AG04450 (cell line): ENCODE data around the gene TWIST1. TPM values are rescaled to one million over a fixed set of nuclear protein-coding genes. Genes with fewer than 3 reads are reported as not detected.

Source experiments
- CTCF ChIA-PET: fragments of 300-600, 350-600 bp; formaldehyde crosslinking; extraction: SDS; loops from one replicate; lab custom pipeline; 2022; ENCODE audit warnings: antibody characterized with exemption, inconsistent platforms; lab: Charles Lee
- POLR2A ChIA-PET: fragments of 350-600 bp; formaldehyde crosslinking; extraction: SDS; loops from one replicate; lab custom pipeline; 2021; ENCODE audit warnings: antibody characterized with exemption, inconsistent platforms; lab: Yijun Ruan, JAX
- DNase-seq: peaks from one replicate; pipeline ENCODE4 v3.0.0-alpha.2; 2011; ENCODE audit warnings: low read depth, low spot score
- H3K27ac ChIP-seq: one replicate; pipeline ENCODE4 v1.5.1; 2012; ENCODE audit warnings: low read depth, low read length, control low read depth
- H3K27me3 ChIP-seq: one replicate; pipeline ENCODE4 v1.6.0; 2012; ENCODE audit warnings: low read length; ENCODE audit not compliant: control insufficient read depth, insufficient read depth
- H3K4me3 ChIP-seq: 2 replicates; pipeline ENCODE4 v1.5.1; 2011; ENCODE audit warnings: mild to moderate bottlenecking, low read depth, low read length, control low read depth
- H3K9me3 ChIP-seq: 2 replicates; pipeline ENCODE4 v1.5.1; 2012; ENCODE audit warnings: low read length; ENCODE audit not compliant: control insufficient read depth, insufficient read depth
- polyA plus RNA-seq: library from polyadenylated mRNA; depleted of rRNA; stranded (reverse); fragments of >200 nt; gene quantifications from 2 replicates; pipeline ENCODE4 v1.2.3, GENCODE V29; 2011
- TF ChIP-seq, protein P1 (sequence below): IDR thresholded peaks from 2 replicates; pipeline ENCODE4 v1.5.1; 2011; ENCODE audit warnings: low read depth, low read length, control low read depth, inconsistent platforms

TWIST1 gene
- polyA plus RNA-seq, 1 experiment, result 19.4 TPM

DNA sequence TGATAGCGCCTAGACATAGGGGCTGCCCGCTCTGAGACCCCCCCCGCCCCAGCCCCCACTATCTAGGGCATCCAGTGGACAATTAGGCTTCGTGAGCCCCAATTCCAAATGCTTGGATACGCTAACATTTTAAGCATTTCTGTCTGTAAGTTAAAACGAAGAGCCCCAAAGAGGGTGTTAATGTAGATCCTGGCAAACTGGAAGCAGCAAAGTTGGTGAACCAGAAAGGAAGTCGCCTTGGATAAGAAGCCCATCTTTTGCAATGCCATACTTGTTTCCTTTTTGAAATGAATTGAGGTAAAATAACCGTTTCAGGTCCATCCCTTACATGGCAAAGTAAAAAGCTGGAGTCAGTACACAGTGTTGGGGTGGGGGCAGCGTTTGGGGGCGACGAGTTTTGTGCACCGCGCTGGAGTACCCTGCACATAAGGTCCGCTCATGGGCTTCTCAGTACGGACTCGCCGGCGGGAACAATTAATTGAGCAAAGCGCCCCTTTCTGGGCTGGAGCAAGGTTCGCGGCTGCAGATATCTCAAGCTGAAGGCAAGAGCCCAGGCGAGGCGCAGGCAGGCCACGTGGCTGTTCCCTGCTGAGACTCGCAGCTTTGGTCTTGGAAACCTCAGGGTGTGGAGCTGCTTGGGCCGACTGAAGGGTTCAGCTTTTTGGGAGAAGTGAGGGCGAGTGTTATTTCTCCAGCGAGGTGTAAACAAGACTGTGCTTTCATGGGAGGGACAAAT is 1.4 kb upstream of the TWIST1 start:
- CTCF ChIA-PET, result interaction anchor here (1.6 to 9.9 kb wide), 5 partner anchors 318 to 527 kb away, joined by 3 to 146 read pairs (median 75); no protein-coding TSS in a partner anchor
- TF ChIP-seq, protein P1, sequence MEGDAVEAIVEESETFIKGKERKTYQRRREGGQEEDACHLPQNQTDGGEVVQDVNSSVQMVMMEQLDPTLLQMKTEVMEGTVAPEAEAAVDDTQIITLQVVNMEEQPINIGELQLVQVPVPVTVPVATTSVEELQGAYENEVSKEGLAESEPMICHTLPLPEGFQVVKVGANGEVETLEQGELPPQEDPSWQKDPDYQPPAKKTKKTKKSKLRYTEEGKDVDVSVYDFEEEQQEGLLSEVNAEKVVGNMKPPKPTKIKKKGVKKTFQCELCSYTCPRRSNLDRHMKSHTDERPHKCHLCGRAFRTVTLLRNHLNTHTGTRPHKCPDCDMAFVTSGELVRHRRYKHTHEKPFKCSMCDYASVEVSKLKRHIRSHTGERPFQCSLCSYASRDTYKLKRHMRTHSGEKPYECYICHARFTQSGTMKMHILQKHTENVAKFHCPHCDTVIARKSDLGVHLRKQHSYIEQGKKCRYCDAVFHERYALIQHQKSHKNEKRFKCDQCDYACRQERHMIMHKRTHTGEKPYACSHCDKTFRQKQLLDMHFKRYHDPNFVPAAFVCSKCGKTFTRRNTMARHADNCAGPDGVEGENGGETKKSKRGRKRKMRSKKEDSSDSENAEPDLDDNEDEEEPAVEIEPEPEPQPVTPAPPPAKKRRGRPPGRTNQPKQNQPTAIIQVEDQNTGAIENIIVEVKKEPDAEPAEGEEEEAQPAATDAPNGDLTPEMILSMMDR, result no peak

GRCh38 chr7:19117870-19118608 is 603 bp upstream of the TWIST1 start:
- Histone ChIP-seq H3K4me3 (peak overlapping the region; percentile 94), H3K9me3 (peaks cover 4% of the 10 kb centered on the region; the same call in 1 of the 2 replicates), H3K27ac (peak overlapping the region; percentile 54), H3K27me3 (no peaks in the 10 kb centered on the region)
- TF ChIP-seq, protein P1, result peak; percentile 44
- DNase-seq, result no peak
- CTCF ChIA-PET, result interaction anchor here (0.6 to 9.9 kb wide), 5 partner anchors 324 to 588 kb away, joined by 3 to 146 read pairs (median 75); no protein-coding TSS in a partner anchor
- POLR2A ChIA-PET, result interaction anchor here (1.0 to 1.8 kb wide), 3 partner anchors 11 to 259 kb away, joined by 3 to 6 read pairs (median 4); no protein-coding TSS in a partner anchor

More for the DNA sequence above, 1.4 kb upstream of the TWIST1 start:
- no peak for DNase-seq
- POLR2A ChIA-PET, result interaction anchor here (1.8 kb wide), 1 partner anchor 12 kb away, joined by 6 read pairs; no protein-coding TSS in a partner anchor
- Histone ChIP-seq H3K4me3 (peak overlapping the region; percentile 94), H3K27ac (peak overlapping the region; percentile 54), H3K27me3 (no peaks in the 10 kb centered on the region), H3K9me3 (peaks cover 4% of the 10 kb centered on the region; the same call in 1 of the 2 replicates)

- Histone ChIP-seq H3K4me3 (peak overlapping the region; percentile 94), H3K27me3 (no peaks in the 10 kb centered on the region), H3K27ac (peak overlapping the region; percentile 53), H3K9me3 (peaks cover 10% of the 10 kb centered on the region)
- CTCF ChIA-PET, result interaction anchor here (0.6 to 9.9 kb wide), 9 partner anchors 19 to 549 kb away, joined by 3 to 75 read pairs (median 3); no protein-coding TSS in a partner anchor
- TF ChIP-seq, protein P1, result no peak
- no peak for DNase-seq
- POLR2A ChIA-PET, result interaction anchor here (0.7 to 1.8 kb wide), 3 partner anchors 10 to 261 kb away, joined by 4 to 6 read pairs (median 6); no protein-coding TSS in a partner anchor
Measured at GRCh38 chr7:19116121-19117090, 1.0 kb downstream of the TWIST1 start.

DNA sequence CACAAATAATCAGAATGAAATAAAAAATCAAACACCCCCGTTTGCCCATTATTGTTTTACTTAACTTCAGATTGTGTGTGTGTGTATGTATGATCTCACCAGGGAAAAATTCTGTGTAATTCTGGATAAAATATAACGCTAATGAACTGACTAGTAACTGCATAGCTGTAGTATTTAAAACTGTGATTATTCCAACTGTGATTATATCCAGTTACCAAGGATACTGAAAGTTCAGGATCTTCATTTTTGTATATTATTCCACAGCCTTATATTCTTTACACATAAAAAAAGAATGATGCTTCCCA is 2.9 kb downstream of the TWIST1 start:
- H3K27ac ChIP-seq, result no peak overlapping the region
- H3K4me3 ChIP-seq, result peak overlapping the region; percentile 94
- no peak for DNase-seq
- CTCF ChIA-PET, result interaction anchor here (1.2 to 9.9 kb wide), 5 partner anchors 10 to 761 kb away, joined by 4 to 75 read pairs (median 5); no protein-coding TSS in a partner anchor
- peaks cover 10% of the 10 kb centered on the region for H3K9me3 ChIP-seq
- TF ChIP-seq, protein P1, result no peak
- POLR2A ChIA-PET, result interaction anchor here (0.9 kb wide), 1 partner anchor 223 kb away, joined by 3 read pairs; no protein-coding TSS in a partner anchor
- H3K27me3 ChIP-seq, result no peaks in the 10 kb centered on the region
